Neutrophil (primary cell): ENCODE measurements around the gene SUGCT.

Source experiments
- H3K27ac ChIP-seq: fragments of 200-600 bp; sonication (generic); 2 replicates; pipeline ENCODE4 v1.5.1; 2016; ENCODE audit warnings: mild to moderate bottlenecking, moderate library complexity
- H3K27me3 ChIP-seq: fragments of 200-600 bp; sonication (generic); 2 replicates; pipeline ENCODE4 v1.6.0; 2016; ENCODE audit warnings: mild to moderate bottlenecking
- H3K36me3 ChIP-seq: fragments of 200-600 bp; sonication (generic); 2 replicates; pipeline ENCODE4 v1.5.1; 2017
- H3K4me1 ChIP-seq, 2 experiments: fragments of 200-600 bp in 1 of 2; sonication (generic) in 1 of 2; 1 replicate in 1 of 2; 2 replicates in 1 of 2; pipeline versions ENCODE4 v1.5.1 to v1.6.1; 2013 to 2016; ENCODE audit warnings: low read depth in 1 of 2, low read length in 1 of 2, mild to moderate bottlenecking in 1 of 2, moderate library complexity in 1 of 2; ENCODE audit not compliant: control insufficient read depth in 1 of 2, insufficient read depth in 1 of 2
- H3K4me3 ChIP-seq, 2 experiments: fragments of 200-600 bp in 1 of 2; sonication (generic) in 1 of 2; 1 replicate in 1 of 2; 2 replicates in 1 of 2; pipeline ENCODE4 v1.5.1; 2013 to 2016; ENCODE audit warnings: low read depth in 1 of 2, low read length in 1 of 2, mild to moderate bottlenecking in 1 of 2, moderate library complexity in 1 of 2
- H3K9me3 ChIP-seq: fragments of 200-600 bp; sonication (generic); 2 replicates; pipeline ENCODE4 v1.5.1; 2016
- TF ChIP-seq, protein P1 (sequence below): fragments of 200-600 bp; sonication (generic); IDR thresholded peaks from 2 replicates; pipeline ENCODE4 v1.5.1; 2016; ENCODE audit warnings: antibody characterized with exemption

The SUGCT gene

DNA sequence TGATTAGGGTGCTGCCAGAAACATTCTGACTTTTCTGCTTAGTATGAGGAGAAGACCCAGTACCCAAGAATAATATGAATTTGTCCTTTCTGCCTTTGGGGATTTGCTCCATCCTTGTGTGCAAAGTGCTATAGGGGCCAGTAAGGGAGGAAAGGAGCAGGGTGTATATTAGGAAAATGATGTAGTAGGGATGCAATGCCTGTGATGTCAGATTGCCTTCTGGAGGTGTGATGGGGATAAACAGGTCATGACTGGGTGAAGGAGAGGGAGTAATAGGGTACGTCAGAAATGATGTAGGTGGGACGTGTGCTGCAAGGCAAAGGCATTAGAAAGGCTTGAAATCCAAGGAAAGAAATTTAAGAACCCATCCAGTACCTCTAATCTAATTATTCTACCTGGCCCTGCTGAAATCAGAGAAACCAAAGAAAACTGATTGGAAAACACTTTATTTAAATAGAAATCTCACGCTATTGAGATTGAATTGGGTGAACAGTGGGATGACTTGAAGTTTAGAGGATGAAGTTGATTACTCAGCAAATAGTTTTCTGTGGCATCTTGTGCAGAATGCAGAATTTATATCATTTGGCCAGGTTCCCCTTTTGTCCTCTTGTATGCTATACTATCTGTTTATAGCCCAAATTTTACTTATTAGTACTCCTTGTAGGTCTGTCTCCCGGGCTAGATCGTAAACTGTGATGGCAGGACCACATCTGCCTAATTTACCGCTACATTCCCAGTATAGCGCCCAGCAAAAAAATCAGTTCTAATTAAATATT is 503.9 kb downstream of the SUGCT start:
- Histone ChIP-seq H3K4me3 (no peak overlapping the region), H3K27ac (no peak overlapping the region), H3K27me3 (no peaks in the 10 kb centered on the region), H3K4me1 (no peaks in the 10 kb centered on the region), H3K36me3 (no peaks in the 10 kb centered on the region), H3K9me3 (no peaks in the 10 kb centered on the region)
- TF ChIP-seq, protein P1, sequence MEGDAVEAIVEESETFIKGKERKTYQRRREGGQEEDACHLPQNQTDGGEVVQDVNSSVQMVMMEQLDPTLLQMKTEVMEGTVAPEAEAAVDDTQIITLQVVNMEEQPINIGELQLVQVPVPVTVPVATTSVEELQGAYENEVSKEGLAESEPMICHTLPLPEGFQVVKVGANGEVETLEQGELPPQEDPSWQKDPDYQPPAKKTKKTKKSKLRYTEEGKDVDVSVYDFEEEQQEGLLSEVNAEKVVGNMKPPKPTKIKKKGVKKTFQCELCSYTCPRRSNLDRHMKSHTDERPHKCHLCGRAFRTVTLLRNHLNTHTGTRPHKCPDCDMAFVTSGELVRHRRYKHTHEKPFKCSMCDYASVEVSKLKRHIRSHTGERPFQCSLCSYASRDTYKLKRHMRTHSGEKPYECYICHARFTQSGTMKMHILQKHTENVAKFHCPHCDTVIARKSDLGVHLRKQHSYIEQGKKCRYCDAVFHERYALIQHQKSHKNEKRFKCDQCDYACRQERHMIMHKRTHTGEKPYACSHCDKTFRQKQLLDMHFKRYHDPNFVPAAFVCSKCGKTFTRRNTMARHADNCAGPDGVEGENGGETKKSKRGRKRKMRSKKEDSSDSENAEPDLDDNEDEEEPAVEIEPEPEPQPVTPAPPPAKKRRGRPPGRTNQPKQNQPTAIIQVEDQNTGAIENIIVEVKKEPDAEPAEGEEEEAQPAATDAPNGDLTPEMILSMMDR = no peak

DNA sequence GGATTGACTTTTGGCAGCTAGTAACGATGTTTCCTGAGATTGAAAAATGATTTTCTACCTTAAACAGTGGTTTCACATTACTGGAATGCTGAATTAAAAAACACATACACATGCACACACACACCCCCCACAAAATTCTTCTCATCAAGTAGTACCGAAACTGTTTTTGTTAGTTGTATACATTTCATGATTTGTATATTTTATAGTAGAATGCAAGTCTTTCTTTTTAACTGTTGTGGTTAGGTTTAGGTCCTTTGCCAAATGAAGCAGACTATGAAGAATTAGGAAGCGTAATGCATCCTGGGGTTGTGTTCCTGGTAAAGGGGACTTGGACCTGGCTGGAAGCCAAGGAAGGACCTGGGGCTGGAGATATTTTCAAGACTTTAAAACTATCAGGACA is 505.8 kb downstream of the SUGCT start:
- H3K9me3 ChIP-seq = no peaks in the 10 kb centered on the region
- TF ChIP-seq, protein P1 = no peak
- H3K4me1 ChIP-seq = peaks cover 9% of the 10 kb centered on the region in 2 experiments

DNA sequence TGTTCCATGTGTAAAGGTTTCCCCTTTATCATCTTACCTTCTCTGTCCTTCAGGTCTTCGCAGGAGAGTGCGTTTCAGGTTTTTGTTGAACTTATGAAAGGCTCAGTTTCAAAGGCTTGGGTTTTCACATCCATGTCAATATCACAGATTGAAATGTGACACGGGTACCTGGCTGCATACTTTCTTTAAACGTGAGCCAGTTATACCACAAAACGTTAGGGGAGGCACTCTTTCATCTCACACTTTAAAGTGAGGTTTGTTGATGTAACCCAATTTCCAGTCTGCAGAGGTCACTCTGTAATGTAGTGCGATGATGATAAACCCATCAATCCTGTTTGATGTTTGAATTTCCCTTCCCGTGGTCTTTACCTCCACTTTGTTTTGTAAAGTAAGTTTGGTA is 506.9 kb downstream of the SUGCT start:
- Histone ChIP-seq H3K4me1 (peaks cover 9% of the 10 kb centered on the region in 2 experiments), H3K36me3 (no peaks in the 10 kb centered on the region), H3K27ac (no peak overlapping the region), H3K4me3 (no peak overlapping the region), H3K9me3 (no peaks in the 10 kb centered on the region), H3K27me3 (no peaks in the 10 kb centered on the region)
- TF ChIP-seq, protein P1 = no peak

More for the DNA sequence above, 505.8 kb downstream of the SUGCT start:
- H3K27me3 ChIP-seq = no peaks in the 10 kb centered on the region
- no peaks in the 10 kb centered on the region for H3K36me3 ChIP-seq
- no peak overlapping the region for H3K4me3 ChIP-seq
- H3K27ac ChIP-seq = no peak overlapping the region

DNA sequence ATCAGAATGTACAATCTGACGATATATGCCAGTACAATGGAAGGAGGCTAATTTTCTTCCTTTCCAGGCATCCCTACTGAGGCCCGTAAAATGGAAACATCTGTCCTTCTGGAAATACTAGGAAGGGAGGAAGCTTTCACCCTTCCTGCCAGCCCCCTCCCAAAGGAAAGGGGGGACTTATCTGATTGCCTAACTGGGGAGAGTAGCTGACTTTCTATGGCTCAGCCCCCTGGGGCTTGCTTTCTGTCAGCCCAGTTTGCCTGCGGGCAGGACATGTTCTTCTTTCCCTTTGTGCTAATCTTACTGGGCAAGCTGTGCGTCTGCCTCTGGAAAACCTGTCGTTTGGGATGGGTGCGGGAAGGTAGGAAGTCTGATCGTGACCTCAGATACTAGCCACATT is 508.9 kb downstream of the SUGCT start:
- TF ChIP-seq, protein P1 = no peak
- no peak overlapping the region for H3K4me3 ChIP-seq

DNA sequence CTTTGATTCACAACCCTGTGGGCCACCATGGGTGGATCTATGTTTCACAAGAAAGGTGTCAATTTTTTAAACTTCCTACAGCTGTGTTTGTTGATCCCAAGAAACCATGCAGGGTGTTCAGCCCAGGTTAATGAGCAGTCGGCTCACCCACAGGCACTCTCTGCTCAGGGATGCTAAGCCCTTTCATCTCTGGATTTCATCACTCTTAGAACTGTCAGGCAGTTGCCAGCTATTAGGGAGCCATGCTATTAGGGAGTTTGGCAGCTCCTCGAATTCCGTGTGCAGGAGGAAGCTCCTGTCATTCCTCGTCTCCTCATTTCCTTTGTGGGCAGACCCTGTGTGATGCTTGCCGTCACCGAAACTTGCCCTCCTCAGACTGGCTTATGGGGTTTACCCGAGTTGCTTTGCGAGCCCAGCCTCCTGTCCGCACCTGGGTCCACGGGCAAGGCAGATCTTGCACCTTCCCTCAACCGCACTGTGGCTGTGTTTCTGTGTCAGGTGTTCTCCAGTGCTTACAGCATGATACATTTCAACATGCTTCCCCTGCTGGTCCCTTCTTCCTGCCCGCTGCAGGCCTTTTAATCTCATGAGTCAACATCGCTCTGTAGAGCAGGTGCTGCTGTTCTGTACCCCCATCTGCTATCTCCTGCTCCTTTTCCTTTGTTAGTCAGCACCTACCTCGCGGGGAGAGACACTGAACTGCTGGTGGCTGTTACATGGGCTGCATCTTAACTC is 509.8 kb downstream of the SUGCT start:
- Histone ChIP-seq H3K9me3 (no peaks in the 10 kb centered on the region), H3K27me3 (no peaks in the 10 kb centered on the region), H3K4me1 (peaks cover 9% of the 10 kb centered on the region in 2 experiments), H3K4me3 (no peak overlapping the region), H3K27ac (no peak overlapping the region), H3K36me3 (no peaks in the 10 kb centered on the region)
- TF ChIP-seq, protein P1 = no peak

More for the DNA sequence above, 508.9 kb downstream of the SUGCT start:
- H3K36me3 ChIP-seq = no peaks in the 10 kb centered on the region
- peaks cover 9% of the 10 kb centered on the region in 2 experiments for H3K4me1 ChIP-seq
- no peak overlapping the region for H3K27ac ChIP-seq
- no peaks in the 10 kb centered on the region for H3K27me3 ChIP-seq
- no peaks in the 10 kb centered on the region for H3K9me3 ChIP-seq
